ENCODE data around the gene RDH5.

DNA sequence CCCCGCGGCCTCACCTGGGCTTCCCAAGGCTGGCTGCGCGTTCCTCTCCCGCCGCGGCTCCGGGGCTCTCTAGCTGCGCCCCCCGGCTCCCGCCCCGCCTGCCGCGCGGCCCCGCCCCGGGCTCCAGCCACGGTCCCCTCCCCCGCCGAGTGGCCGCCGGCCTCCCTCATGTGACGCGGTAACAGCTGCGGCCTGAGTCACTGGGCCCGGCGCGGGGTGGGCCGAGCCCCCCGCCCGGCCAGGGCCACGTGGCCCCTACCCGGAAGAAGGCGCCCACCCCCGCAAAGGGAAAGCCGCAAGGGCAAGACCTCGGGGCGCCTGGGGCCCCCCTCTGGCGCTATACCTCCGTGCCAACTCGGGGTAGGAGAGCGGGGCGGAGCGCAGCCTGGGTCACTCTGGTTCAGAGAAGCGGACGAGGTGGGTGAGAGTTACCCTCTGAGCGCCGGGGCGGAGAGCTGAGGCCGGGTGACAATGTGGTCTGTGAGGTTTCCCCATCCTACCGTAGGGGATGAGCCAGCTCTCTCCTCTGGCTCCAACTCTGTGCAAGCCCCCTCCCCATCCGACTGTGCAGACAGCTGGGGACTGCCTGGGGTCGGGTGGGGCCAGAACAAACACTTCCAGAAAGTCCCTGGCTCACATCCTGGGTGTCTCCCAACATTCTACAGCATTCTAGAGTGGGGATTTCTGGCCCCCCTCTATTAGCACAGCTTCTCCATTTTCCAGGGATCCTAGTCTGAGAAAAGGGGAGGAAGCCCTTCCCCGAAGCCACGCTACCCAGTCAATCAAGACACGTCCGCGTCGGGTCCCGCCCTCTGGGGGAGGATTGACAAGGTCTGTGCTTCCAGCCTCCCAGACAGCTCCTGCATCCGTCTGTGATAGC, 9.0 kb downstream of the RDH5 start, which contains the start of gene CD63:
- TF ChIP-seq, protein P1, sequence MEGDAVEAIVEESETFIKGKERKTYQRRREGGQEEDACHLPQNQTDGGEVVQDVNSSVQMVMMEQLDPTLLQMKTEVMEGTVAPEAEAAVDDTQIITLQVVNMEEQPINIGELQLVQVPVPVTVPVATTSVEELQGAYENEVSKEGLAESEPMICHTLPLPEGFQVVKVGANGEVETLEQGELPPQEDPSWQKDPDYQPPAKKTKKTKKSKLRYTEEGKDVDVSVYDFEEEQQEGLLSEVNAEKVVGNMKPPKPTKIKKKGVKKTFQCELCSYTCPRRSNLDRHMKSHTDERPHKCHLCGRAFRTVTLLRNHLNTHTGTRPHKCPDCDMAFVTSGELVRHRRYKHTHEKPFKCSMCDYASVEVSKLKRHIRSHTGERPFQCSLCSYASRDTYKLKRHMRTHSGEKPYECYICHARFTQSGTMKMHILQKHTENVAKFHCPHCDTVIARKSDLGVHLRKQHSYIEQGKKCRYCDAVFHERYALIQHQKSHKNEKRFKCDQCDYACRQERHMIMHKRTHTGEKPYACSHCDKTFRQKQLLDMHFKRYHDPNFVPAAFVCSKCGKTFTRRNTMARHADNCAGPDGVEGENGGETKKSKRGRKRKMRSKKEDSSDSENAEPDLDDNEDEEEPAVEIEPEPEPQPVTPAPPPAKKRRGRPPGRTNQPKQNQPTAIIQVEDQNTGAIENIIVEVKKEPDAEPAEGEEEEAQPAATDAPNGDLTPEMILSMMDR (conservative IDR thresholded peaks at IDR 0.05; ENCODE audit: low read depth, low read length): no peak
- no peak for TF ChIP-seq EZH2phosphoT487 (IDR thresholded peaks at IDR 0.05; ENCODE audit: borderline replicate concordance, low read length)

Measured in PC-3 (cell line).